GOT3 (cell line): ENCODE data around the gene MYBBP1A.

Experiments used
- DNase-seq: peaks from one replicate; lab custom pipeline; 2025; ENCODE audit warnings: mixed read lengths; lab: John Stamatoyannopoulos, UW

The MYBBP1A gene

GRCh38 chr17:4501295-4501949 lies 53.8 kb downstream of the MYBBP1A start:
- no peak for DNase-seq

GRCh38 chr17:4500191-4500571 lies 55.0 kb downstream of the MYBBP1A start:
- DNase-seq, result no peak

GRCh38 chr17:4499431-4500190 lies 55.6 kb downstream of the MYBBP1A start:
- no peak for DNase-seq

- no peak for DNase-seq
These were observed 56.5 kb downstream of the MYBBP1A start, which contains the start of gene SPNS2 for GRCh38 chr17:4498461-4499397. Gene SPNS2, plus strand, starts transcription at chr17:4498881. Its CDS starts 167 bp downstream, at chr17:4499048.

GRCh38 chr17:4497101-4497824 lies 57.9 kb downstream of the MYBBP1A start:
- DNase-seq, result no peak

- no peak for DNase-seq
These were observed 62.2 kb downstream of the MYBBP1A start for GRCh38 chr17:4492721-4493561.

GRCh38 chr17:4490637-4491061 lies 64.5 kb downstream of the MYBBP1A start:
- no peak for DNase-seq

GRCh38 chr17:4490109-4490591 lies 65.0 kb downstream of the MYBBP1A start:
- no peak for DNase-seq

GRCh38 chr17:4488989-4489595 lies 66.1 kb downstream of the MYBBP1A start:
- no peak for DNase-seq
